Activated CD8-positive, alpha-beta T cell treated with anti-CD3 and anti-CD28 coated beads for 36 hours (primary cell): Measurements from ENCODE around the gene TRAF3IP3. TPM values are rescaled to one million over a fixed set of nuclear protein-coding genes. Genes with fewer than 3 reads are reported as not detected.

Experiments used
- ATAC-seq: fragments of 200-7000 bp; cut with Tn5 transposase; one replicate; pipeline ENCODE4 v1.10.0; 2021; ENCODE audit warnings: mild to moderate bottlenecking, moderate library complexity
- CTCF ChIA-PET: fragments of 350-600 bp; sonication (Branson Sonifier 250); formaldehyde crosslinking; loops from one replicate; lab custom pipeline; 2021; ENCODE audit warnings: antibody characterized with exemption; lab: Charles Lee
- POLR2A ChIA-PET: fragments of 350-600 bp; sonication (Branson Sonifier 250); formaldehyde crosslinking; loops from one replicate; lab custom pipeline; 2021; ENCODE audit warnings: antibody characterized with exemption; lab: Charles Lee
- DNase-seq: peaks from one replicate; pipeline ENCODE4 v3.0.0-alpha.2; 2020
- H3K27ac Mint-ChIP-seq: one replicate; pipeline ENCODE4 v1.8.0; 2021; ENCODE audit warnings: mild to moderate bottlenecking, mixed read lengths
- H3K27me3 Mint-ChIP-seq: one replicate; pipeline ENCODE4 v1.8.0; 2021; ENCODE audit warnings: mixed read lengths
- H3K36me3 Mint-ChIP-seq: one replicate; pipeline ENCODE4 v1.8.0; 2021; ENCODE audit warnings: low read depth, mixed read lengths
- H3K4me1 Mint-ChIP-seq: one replicate; pipeline ENCODE4 v1.8.0; 2021; ENCODE audit warnings: low read depth, mixed read lengths
- H3K4me3 Mint-ChIP-seq: one replicate; pipeline ENCODE4 v1.8.0; 2021; ENCODE audit warnings: mild to moderate bottlenecking, moderate library complexity, mixed read lengths
- H3K9me3 Mint-ChIP-seq: one replicate; pipeline ENCODE4 v1.8.0; 2021; ENCODE audit warnings: mixed read lengths
- intact Hi-C: fragments of 100-400 bp; cut with micrococcal nuclease; formaldehyde crosslinking; loops from one replicate; pipeline ENCODE4 v1.10.0; 2022
- total RNA-seq, 2 experiments: library from RNA; stranded (reverse); gene quantifications; one replicate each; pipeline ENCODE4 v1.2.3, GENCODE V29; 2021
- TF ChIP-seq, protein P1 (sequence below): fragments of 200-600 bp; IDR thresholded peaks from one replicate; pipeline ENCODE4 v1.8.0; 2022; ENCODE audit warnings: antibody characterized with exemption, mild to moderate bottlenecking

TRAF3IP3 gene
- total RNA-seq, 2 experiments from 2014 or later = 194 TPM

DNA sequence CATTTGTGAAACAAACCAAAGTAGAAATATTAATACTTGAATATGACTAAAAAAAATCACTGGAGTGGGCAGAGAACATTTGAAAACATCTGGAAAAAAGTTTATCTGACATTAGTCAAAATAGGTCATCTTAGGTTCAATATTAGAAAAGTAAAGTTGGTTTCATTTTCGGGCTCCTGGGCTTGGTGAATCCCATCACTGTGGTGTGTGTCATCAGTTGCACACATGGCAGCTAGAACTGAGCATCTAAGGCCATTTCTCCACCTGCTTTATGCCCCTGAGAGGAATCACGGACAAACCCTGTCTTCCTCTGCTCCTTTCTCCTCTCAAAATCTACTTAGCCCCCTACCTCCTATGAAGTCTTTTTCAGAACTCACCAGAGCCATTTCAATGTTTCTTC lies 45.8 kb upstream of the TRAF3IP3 start:
- DNase-seq (peak; percentile 27), ATAC-seq (peak; percentile 74)
- Mint-ChIP-seq H3K27ac (peak overlapping the region; percentile 47), H3K36me3 (no peaks in the 10 kb centered on the region), H3K27me3 (no peaks in the 10 kb centered on the region), H3K9me3 (no peaks in the 10 kb centered on the region), H3K4me3 (no peak overlapping the region), H3K4me1 (peaks cover 35% of the 10 kb centered on the region)
- TF ChIP-seq, protein P1, sequence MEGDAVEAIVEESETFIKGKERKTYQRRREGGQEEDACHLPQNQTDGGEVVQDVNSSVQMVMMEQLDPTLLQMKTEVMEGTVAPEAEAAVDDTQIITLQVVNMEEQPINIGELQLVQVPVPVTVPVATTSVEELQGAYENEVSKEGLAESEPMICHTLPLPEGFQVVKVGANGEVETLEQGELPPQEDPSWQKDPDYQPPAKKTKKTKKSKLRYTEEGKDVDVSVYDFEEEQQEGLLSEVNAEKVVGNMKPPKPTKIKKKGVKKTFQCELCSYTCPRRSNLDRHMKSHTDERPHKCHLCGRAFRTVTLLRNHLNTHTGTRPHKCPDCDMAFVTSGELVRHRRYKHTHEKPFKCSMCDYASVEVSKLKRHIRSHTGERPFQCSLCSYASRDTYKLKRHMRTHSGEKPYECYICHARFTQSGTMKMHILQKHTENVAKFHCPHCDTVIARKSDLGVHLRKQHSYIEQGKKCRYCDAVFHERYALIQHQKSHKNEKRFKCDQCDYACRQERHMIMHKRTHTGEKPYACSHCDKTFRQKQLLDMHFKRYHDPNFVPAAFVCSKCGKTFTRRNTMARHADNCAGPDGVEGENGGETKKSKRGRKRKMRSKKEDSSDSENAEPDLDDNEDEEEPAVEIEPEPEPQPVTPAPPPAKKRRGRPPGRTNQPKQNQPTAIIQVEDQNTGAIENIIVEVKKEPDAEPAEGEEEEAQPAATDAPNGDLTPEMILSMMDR = no peak
- ChIA-PET POLR2A (interaction anchor here (1.5 kb wide), 1 partner anchor 27 kb away, joined by 5 read pairs; no protein-coding TSS in a partner anchor), CTCF (no interaction called here)
- intact Hi-C loops = no loop called here

DNA sequence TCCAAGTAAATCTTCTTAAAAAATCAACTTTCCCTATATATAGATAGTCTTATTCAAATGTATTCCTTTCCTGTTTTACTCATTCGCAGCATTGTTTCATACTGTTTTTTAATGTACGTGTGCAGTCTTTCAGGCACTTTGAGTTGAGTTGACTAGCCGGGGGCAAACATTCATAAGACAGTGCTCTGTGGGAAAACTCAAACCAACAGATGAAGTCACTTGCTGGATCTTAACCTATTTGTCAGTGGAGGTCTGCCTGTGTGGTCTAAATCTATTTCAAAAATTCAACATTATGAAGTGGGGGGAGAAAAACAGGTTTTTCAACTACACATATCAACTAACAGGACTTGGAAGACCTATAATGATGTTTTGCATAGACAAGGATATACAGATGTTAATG lies 45.0 kb upstream of the TRAF3IP3 start:
- intact Hi-C loops = no loop called here
- TF ChIP-seq, protein P1 = no peak
- ChIA-PET POLR2A (interaction anchor here (1.0 to 1.5 kb wide), 2 partner anchors 26 to 64 kb away, joined by 3 to 5 read pairs; no protein-coding TSS in a partner anchor), CTCF (no interaction called here)
- Mint-ChIP-seq H3K36me3 (no peaks in the 10 kb centered on the region), H3K4me3 (no peak overlapping the region), H3K27ac (no peak overlapping the region), H3K9me3 (no peaks in the 10 kb centered on the region), H3K27me3 (no peaks in the 10 kb centered on the region), H3K4me1 (peaks cover 36% of the 10 kb centered on the region)
- ATAC-seq (no peak), DNase-seq (no peak)

DNA sequence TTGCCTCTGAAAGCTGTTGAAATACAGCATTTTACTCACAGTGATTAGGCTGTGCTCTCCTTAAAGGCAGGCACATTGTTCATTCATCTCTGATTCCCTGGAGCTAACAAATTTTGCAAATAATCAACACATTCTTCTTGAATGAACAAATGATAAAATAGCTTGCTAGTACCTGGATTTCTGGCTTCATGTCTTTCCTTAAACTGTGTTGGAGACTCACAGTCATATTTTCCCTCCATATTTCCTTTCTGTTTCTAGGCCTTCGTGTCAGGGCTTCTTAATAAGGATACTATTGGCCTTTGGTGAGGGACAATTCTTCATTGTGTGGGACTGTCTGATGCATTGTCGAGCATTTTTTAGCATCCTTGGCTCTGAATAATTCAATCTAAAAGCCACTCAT lies 41.5 kb upstream of the TRAF3IP3 start:
- TF ChIP-seq, protein P1 = no peak
- no peak overlapping the region for H3K4me3 Mint-ChIP-seq

DNA sequence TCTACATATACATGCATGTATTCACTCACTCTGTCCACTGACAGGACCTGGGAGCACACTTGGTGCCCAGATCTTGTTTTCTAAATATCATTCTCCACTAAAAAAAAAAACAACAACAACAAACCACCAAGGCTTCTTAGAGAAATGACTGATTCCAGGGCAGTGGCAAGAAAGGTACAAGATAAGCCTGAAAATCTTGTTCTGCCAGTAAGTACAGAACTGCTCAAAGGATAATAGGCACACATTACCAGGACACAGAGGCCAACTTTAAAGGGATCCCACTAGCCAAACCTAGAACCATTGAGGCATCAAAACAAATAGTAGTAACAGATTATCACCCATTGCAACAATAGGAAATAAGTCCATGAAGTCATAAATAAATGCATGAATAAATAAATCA lies 40.5 kb upstream of the TRAF3IP3 start:
- Mint-ChIP-seq H3K4me1 (peaks cover 36% of the 10 kb centered on the region), H3K36me3 (no peaks in the 10 kb centered on the region), H3K9me3 (peaks cover 4% of the 10 kb centered on the region), H3K27me3 (no peaks in the 10 kb centered on the region), H3K4me3 (peak overlapping the region; percentile 21), H3K27ac (peak overlapping the region; percentile 32)
- ChIA-PET CTCF (no interaction called here), POLR2A (no interaction called here)
- TF ChIP-seq, protein P1 = no peak
- no peak for DNase-seq
- no peak for ATAC-seq
- intact Hi-C loops = no loop called here

More for the DNA sequence above, 41.5 kb upstream of the TRAF3IP3 start:
- intact Hi-C loops = no loop called here
- CTCF ChIA-PET = no interaction called here
- Mint-ChIP-seq H3K9me3 (peaks cover 3% of the 10 kb centered on the region), H3K4me1 (peaks cover 45% of the 10 kb centered on the region), H3K36me3 (no peaks in the 10 kb centered on the region), H3K27ac (peak overlapping the region; percentile 6), H3K27me3 (no peaks in the 10 kb centered on the region)
- POLR2A ChIA-PET = no interaction called here
- DNase-seq = no peak
- ATAC-seq = peak; percentile 15

DNA sequence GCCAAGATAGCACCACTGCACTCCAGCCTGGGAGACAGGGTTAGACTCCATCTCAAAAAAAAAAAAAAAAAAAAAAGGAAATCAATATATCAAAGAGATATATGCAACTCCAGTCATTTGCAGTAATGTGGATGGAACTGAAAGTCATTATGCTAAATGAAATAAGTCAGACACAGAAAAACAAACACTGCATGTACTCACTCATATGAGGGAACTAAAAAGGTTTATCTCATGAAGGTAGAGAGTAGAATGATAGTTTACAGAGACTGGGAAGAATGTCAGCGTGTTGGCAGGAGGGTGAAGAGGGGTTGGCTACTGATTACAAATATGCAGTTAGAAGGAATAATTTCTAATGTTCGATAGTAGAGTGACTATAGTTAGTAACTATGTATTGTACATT lies 38.0 kb upstream of the TRAF3IP3 start:
- ChIA-PET POLR2A (no interaction called here), CTCF (no interaction called here)
- Mint-ChIP-seq H3K27ac (peak overlapping the region; percentile 30), H3K9me3 (peaks cover 4% of the 10 kb centered on the region), H3K27me3 (no peaks in the 10 kb centered on the region), H3K4me3 (no peak overlapping the region), H3K4me1 (peaks cover 36% of the 10 kb centered on the region), H3K36me3 (no peaks in the 10 kb centered on the region)
- ATAC-seq (no peak), DNase-seq (no peak)
- intact Hi-C loops = no loop called here
- TF ChIP-seq, protein P1 = no peak
